Keratinocyte (primary cell): Measurements from ENCODE around the gene PIPOX. TPM values are rescaled to one million over a fixed set of nuclear protein-coding genes. Genes with fewer than 3 reads are reported as not detected.

ENCODE experiments used
- DNase-seq: peaks from one replicate; pipeline ENCODE4 v3.0.0-alpha.2; 2011; ENCODE audit warnings: low read depth, missing footprints, low spot score
- FAIRE-seq: peaks from 2 replicates; lab custom pipeline; 2011; peaks lifted over from hg19 to GRCh38; lab: Jason Lieb, UNC
- H2AFZ ChIP-seq: 2 replicates; pipeline ENCODE4 v1.6.0; 2012; ENCODE audit warnings: low read length, control low read depth, inconsistent platforms; ENCODE audit not compliant: control insufficient read depth
- H3K27ac ChIP-seq: 2 replicates; pipeline ENCODE4 v1.5.1; 2011; ENCODE audit warnings: low read length; ENCODE audit not compliant: control insufficient read depth, insufficient read depth
- H3K27me3 ChIP-seq: 3 replicates; pipeline ENCODE4 v1.6.0; 2011; ENCODE audit warnings: low read length; ENCODE audit not compliant: control insufficient read depth, insufficient read depth; ENCODE audit errors: extremely low read depth
- H3K36me3 ChIP-seq, 2 experiments: 2 replicates in 1 of 2; 3 replicates in 1 of 2; pipeline ENCODE4 v1.5.1; 2011; ENCODE audit warnings: low read length in 2 of 2, mild to moderate bottlenecking in 1 of 2; ENCODE audit not compliant: control insufficient read depth in 2 of 2, insufficient read depth in 2 of 2; ENCODE audit errors: extremely low read depth in 1 of 2
- H3K4me1 ChIP-seq: 3 replicates; pipeline ENCODE4 v1.5.1; 2011; ENCODE audit warnings: low read length; ENCODE audit not compliant: control insufficient read depth, insufficient read depth; ENCODE audit errors: extremely low read depth
- H3K4me2 ChIP-seq: 3 replicates; pipeline ENCODE4 v1.6.0; 2011; ENCODE audit warnings: low read depth, low read length; ENCODE audit not compliant: control insufficient read depth, insufficient read depth; ENCODE audit errors: extremely low read depth
- H3K4me3 ChIP-seq, 3 experiments: fragments of 200-600 bp in 1 of 3; sonication (generic) in 1 of 3; 2 replicates in 2 of 3; 3 replicates in 1 of 3; pipeline ENCODE4 v1.5.1; 2011 to 2016; ENCODE audit warnings: low read length in 3 of 3, mild to moderate bottlenecking in 3 of 3, control low read depth in 2 of 3, inconsistent platforms in 1 of 3, low read depth in 1 of 3, mixed read lengths in 1 of 3, mixed run types in 1 of 3, moderate library complexity in 1 of 3; ENCODE audit not compliant: control insufficient read depth in 2 of 3, insufficient read depth in 2 of 3; ENCODE audit errors: extremely low read depth in 1 of 3
- H3K79me2 ChIP-seq: 2 replicates; pipeline ENCODE4 v1.6.0; 2012; ENCODE audit warnings: low read length; ENCODE audit not compliant: control insufficient read depth, insufficient read depth
- H3K9ac ChIP-seq: 3 replicates; pipeline ENCODE4 v1.6.0; 2011; ENCODE audit warnings: low read length; ENCODE audit not compliant: control insufficient read depth, insufficient read depth; ENCODE audit errors: extremely low read depth
- H3K9me1 ChIP-seq: 3 replicates; pipeline ENCODE4 v1.6.0; 2011; ENCODE audit warnings: low read length; ENCODE audit not compliant: control insufficient read depth, insufficient read depth; ENCODE audit errors: extremely low read depth
- H3K9me3 ChIP-seq: 2 replicates; pipeline ENCODE4 v1.5.1; 2012; ENCODE audit warnings: low read depth, low read length; ENCODE audit not compliant: control insufficient read depth
- H4K20me1 ChIP-seq: 3 replicates; pipeline ENCODE4 v1.6.0; 2011; ENCODE audit warnings: low read length; ENCODE audit not compliant: control insufficient read depth, insufficient read depth; ENCODE audit errors: extremely low read depth
- EZH2 ChIP-seq: IDR thresholded peaks from one replicate; pipeline ENCODE4 v1.6.1; 2012; ENCODE audit warnings: inconsistent platforms, mild to moderate bottlenecking, low read length, moderate library complexity
- dilution Hi-C: fragments of 300-500 bp; cut with MboI; formaldehyde crosslinking; loops from one replicate; pipeline ENCODE4 v1.7.0; 2020; ENCODE audit warnings: low sequenced_read_pairs; ENCODE audit not compliant: extremely low pct_ligation_motif_present
- polyA plus RNA-seq, 5 experiments: library from polyadenylated mRNA; depleted of rRNA in 3 of 5; stranded (reverse) in 3 of 5; stranded (forward) in 1 of 5; unstranded in 1 of 5; fragments of >200 nt; gene quantifications; 1 replicate in 1 of 5; 2 replicates in 3 of 5; 3 replicates in 1 of 5; pipeline versions ENCODE4 v1.2.1 to v1.2.3, GENCODE V29; 2011 to 2012; ENCODE audit warnings: missing spikeins in 2 of 5, low read depth in 1 of 5, low replicate concordance in 1 of 5
- TF ChIP-seq, protein P1 (sequence below), 3 experiments: IDR thresholded peaks in 1 of 3; conservative IDR thresholded peaks in 1 of 3; optimal IDR thresholded peaks in 1 of 3; 2 replicates in 2 of 3; 3 replicates in 1 of 3; pipeline versions ENCODE3 to v1.5.1; 2011; ENCODE audit warnings: low read length in 3 of 3, mild to moderate bottlenecking in 3 of 3, moderate library complexity in 2 of 3, control low read depth in 1 of 3, inconsistent platforms in 1 of 3; ENCODE audit not compliant: insufficient read depth in 2 of 3; ENCODE audit errors: extremely low read depth in 1 of 3

Gene PIPOX
- polyA plus RNA-seq, 1 donor (not counting 4 experiments of a cell fraction or from before 2014, with no cell fraction given), result not detected

DNA sequence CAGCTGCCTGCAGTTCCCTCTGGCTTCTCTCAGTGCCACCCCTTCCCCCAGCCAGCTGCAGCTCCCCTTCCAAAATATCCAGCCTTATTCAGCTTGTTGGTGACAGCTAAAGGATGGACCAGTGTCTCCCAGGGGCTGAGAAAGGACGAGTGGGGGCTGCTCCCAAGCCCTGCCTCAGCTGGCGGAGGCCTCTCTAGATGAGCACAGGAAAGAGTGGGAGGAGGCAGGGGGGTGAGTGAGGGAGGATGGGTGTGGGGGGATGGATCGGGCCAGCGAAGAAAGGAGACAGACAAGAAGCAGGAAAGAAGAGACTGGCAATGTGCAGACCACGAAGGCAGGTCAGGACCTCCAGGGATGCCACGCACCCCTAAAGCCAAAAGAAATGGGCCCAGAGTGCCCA is 17.5 kb downstream of the PIPOX start:
- Histone ChIP-seq H3K27ac (no peak overlapping the region), H4K20me1 (peaks cover 3% of the 10 kb centered on the region), H3K27me3 (peaks cover 25% of the 10 kb centered on the region), H3K9ac (no peak overlapping the region), H3K4me2 (no peak overlapping the region), H3K9me3 (no peaks in the 10 kb centered on the region), H3K36me3 (no peaks in the 10 kb centered on the region), H3K4me1 (no peaks in the 10 kb centered on the region), H3K9me1 (no peaks in the 10 kb centered on the region), H2AFZ (no peak overlapping the region), H3K4me3 (no peak overlapping the region), H3K79me2 (no peaks in the 10 kb centered on the region)
- FAIRE-seq, result no peak
- no peak for DNase-seq
- dilution Hi-C loops, result no loop called here
- no peak for TF ChIP-seq EZH2
- TF ChIP-seq, protein P1, sequence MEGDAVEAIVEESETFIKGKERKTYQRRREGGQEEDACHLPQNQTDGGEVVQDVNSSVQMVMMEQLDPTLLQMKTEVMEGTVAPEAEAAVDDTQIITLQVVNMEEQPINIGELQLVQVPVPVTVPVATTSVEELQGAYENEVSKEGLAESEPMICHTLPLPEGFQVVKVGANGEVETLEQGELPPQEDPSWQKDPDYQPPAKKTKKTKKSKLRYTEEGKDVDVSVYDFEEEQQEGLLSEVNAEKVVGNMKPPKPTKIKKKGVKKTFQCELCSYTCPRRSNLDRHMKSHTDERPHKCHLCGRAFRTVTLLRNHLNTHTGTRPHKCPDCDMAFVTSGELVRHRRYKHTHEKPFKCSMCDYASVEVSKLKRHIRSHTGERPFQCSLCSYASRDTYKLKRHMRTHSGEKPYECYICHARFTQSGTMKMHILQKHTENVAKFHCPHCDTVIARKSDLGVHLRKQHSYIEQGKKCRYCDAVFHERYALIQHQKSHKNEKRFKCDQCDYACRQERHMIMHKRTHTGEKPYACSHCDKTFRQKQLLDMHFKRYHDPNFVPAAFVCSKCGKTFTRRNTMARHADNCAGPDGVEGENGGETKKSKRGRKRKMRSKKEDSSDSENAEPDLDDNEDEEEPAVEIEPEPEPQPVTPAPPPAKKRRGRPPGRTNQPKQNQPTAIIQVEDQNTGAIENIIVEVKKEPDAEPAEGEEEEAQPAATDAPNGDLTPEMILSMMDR (optimal IDR thresholded peaks at IDR 0.05 in 1 of 3, IDR thresholded peaks at IDR 0.05 in 1 of 3, conservative IDR thresholded peaks at IDR 0.05 in 1 of 3; ENCODE audit: extremely low read depth in 1 of 3, insufficient read depth in 2 of 3, low read length in 3 of 3), result no peak

- DNase-seq (no peak), FAIRE-seq (no peak)
- Histone ChIP-seq H3K9ac (no peak overlapping the region), H3K4me1 (no peaks in the 10 kb centered on the region), H2AFZ (no peak overlapping the region), H3K4me3 (no peak overlapping the region), H3K4me2 (no peak overlapping the region), H3K27me3 (peaks cover 25% of the 10 kb centered on the region), H3K27ac (no peak overlapping the region), H3K9me3 (no peaks in the 10 kb centered on the region), H3K79me2 (no peaks in the 10 kb centered on the region), H3K9me1 (no peaks in the 10 kb centered on the region), H4K20me1 (peaks cover 3% of the 10 kb centered on the region), H3K36me3 (no peaks in the 10 kb centered on the region)
- no peak for TF ChIP-seq EZH2
- TF ChIP-seq, protein P1 (optimal IDR thresholded peaks at IDR 0.05 in 1 of 3, IDR thresholded peaks at IDR 0.05 in 1 of 3, conservative IDR thresholded peaks at IDR 0.05 in 1 of 3; ENCODE audit: extremely low read depth in 1 of 3, insufficient read depth in 2 of 3, low read length in 3 of 3), result no peak
- dilution Hi-C loops, result no loop called here
Observed at GRCh38 chr17:29061036-29061435, 18.1 kb downstream of the PIPOX start.
